ENCODE results near the gene OBP2A. TPM values are rescaled to one million over a fixed set of nuclear protein-coding genes. Genes with fewer than 3 reads are reported as not detected.

Gene OBP2A
- total RNA-seq, 2 experiments from 2014 or later: not detected

DNA sequence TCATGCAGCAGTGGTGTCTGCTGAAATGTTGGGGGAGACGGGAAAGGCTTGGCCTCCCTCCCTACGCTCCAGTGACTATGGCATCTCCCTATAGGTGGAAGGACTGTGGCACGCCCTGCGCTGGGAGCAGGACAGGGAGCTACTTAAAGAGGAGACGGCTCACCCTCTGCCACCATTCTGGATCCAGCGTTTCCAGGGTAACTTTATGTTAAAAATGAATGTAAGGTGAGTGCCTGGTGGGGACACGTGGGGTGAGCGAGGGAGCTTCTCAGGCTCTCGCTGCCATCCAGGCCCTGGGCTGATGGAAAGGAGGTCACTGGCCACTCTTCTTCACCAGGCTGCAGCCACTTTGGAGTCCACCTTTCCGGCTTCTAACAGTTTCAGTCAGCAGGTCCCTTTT, 31.3 kb downstream of the OBP2A start:
- Histone ChIP-seq H3K9me3 (ENCODE audit: low read length) (no peaks in the 10 kb centered on the region), H3K9me2 (ENCODE audit: insufficient read depth, low read length) (no peaks in the 10 kb centered on the region), H4K20me1 (ENCODE audit: insufficient read depth, low read length) (no peaks in the 10 kb centered on the region), H3K4me2 (ENCODE audit: low read length) (no peak overlapping the region), H3K27ac (ENCODE audit: low read depth, low read length, poor library complexity, severe bottlenecking) (no peak overlapping the region), H3K36me3 (ENCODE audit: insufficient read depth, low read length) (no peaks in the 10 kb centered on the region), H3K79me2 (ENCODE audit: insufficient read depth, low read depth, low read length) (no peaks in the 10 kb centered on the region), H3K4me3 (ENCODE audit: low read depth, low read length, poor library complexity, severe bottlenecking) (no peak overlapping the region), H3K4me1 (ENCODE audit: insufficient read depth, low read length, poor library complexity, severe bottlenecking) (no peaks in the 10 kb centered on the region), H2AFZ (ENCODE audit: low read length) (no peak overlapping the region)
- no peak for TF ChIP-seq EZH2phosphoT487 (IDR thresholded peaks at IDR 0.05; ENCODE audit: borderline replicate concordance, low read depth, low read length)
- POLR2A ChIA-PET: no interaction called here
- no TSS peak for BruUV-seq (replicated peaks)
- CTCF ChIA-PET (ENCODE audit: unreplicated experiment): no interaction called here
- no peak for DNase-seq (ENCODE audit: low spot score)
- intact Hi-C loops (cut with micrococcal nuclease; ENCODE audit: unreplicated experiment): no loop called here

- DNase-seq (ENCODE audit: low spot score): no peak
- H3K36me3 ChIP-seq (ENCODE audit: insufficient read depth, low read length): no peaks in the 10 kb centered on the region
- no peaks in the 10 kb centered on the region for H3K79me2 ChIP-seq (ENCODE audit: insufficient read depth, low read depth, low read length)
- H3K9me3 ChIP-seq (ENCODE audit: low read length): no peaks in the 10 kb centered on the region
- no peaks in the 10 kb centered on the region for H3K9me2 ChIP-seq (ENCODE audit: insufficient read depth, low read length)
- TF ChIP-seq CTCF (conservative IDR thresholded peaks at IDR 0.05; ENCODE audit: low read length) (no peak), EZH2phosphoT487 (IDR thresholded peaks at IDR 0.05; ENCODE audit: borderline replicate concordance, low read depth, low read length) (no peak)
- no TSS peak for BruUV-seq (replicated peaks)
- intact Hi-C loops (cut with micrococcal nuclease; ENCODE audit: unreplicated experiment): no loop called here
- no peaks in the 10 kb centered on the region for H4K20me1 ChIP-seq (ENCODE audit: insufficient read depth, low read length)
- ChIA-PET POLR2A (interaction anchor here (0.6 kb wide), 1 partner anchor 16 kb away, joined by 3 read pairs; no protein-coding TSS in a partner anchor), CTCF (ENCODE audit: unreplicated experiment) (no interaction called here)
- no peak overlapping the region for H3K4me3 ChIP-seq (ENCODE audit: low read depth, low read length, poor library complexity, severe bottlenecking)
- H3K4me2 ChIP-seq (ENCODE audit: low read length): no peak overlapping the region
- no peaks in the 10 kb centered on the region for H3K4me1 ChIP-seq (ENCODE audit: insufficient read depth, low read length, poor library complexity, severe bottlenecking)
- no peak overlapping the region for H2AFZ ChIP-seq (ENCODE audit: low read length)
- H3K27ac ChIP-seq (ENCODE audit: low read depth, low read length, poor library complexity, severe bottlenecking): no peak overlapping the region
Observed at GRCh38 chr9:135579356-135579755, 33.4 kb downstream of the OBP2A start.

GRCh38 chr9:135579889-135580660, 34.1 kb downstream of the OBP2A start:
- ChIA-PET POLR2A (interaction anchor here (0.6 kb wide), 1 partner anchor 15 kb away, joined by 3 read pairs; no protein-coding TSS in a partner anchor), CTCF (ENCODE audit: unreplicated experiment) (no interaction called here)
- no peaks in the 10 kb centered on the region for H3K79me2 ChIP-seq (ENCODE audit: insufficient read depth, low read depth, low read length)
- H3K4me2 ChIP-seq (ENCODE audit: low read length): no peak overlapping the region
- TF ChIP-seq CTCF (conservative IDR thresholded peaks at IDR 0.05; ENCODE audit: low read length) (no peak), EZH2phosphoT487 (IDR thresholded peaks at IDR 0.05; ENCODE audit: borderline replicate concordance, low read depth, low read length) (no peak)
- no peaks in the 10 kb centered on the region for H4K20me1 ChIP-seq (ENCODE audit: insufficient read depth, low read length)
- intact Hi-C loops (cut with micrococcal nuclease; ENCODE audit: unreplicated experiment): no loop called here
- no peaks in the 10 kb centered on the region for H3K4me1 ChIP-seq (ENCODE audit: insufficient read depth, low read length, poor library complexity, severe bottlenecking)
- H3K4me3 ChIP-seq (ENCODE audit: low read depth, low read length, poor library complexity, severe bottlenecking): no peak overlapping the region
- DNase-seq (ENCODE audit: low spot score): no peak
- no TSS peak for BruUV-seq (replicated peaks)
- no peaks in the 10 kb centered on the region for H3K9me3 ChIP-seq (ENCODE audit: low read length)
- no peak overlapping the region for H2AFZ ChIP-seq (ENCODE audit: low read length)
- H3K36me3 ChIP-seq (ENCODE audit: insufficient read depth, low read length): no peaks in the 10 kb centered on the region
- H3K27ac ChIP-seq (ENCODE audit: low read depth, low read length, poor library complexity, severe bottlenecking): no peak overlapping the region
- H3K9me2 ChIP-seq (ENCODE audit: insufficient read depth, low read length): no peaks in the 10 kb centered on the region
